K562 (cell line): ENCODE measurements around the gene PRKACA. TPM values are rescaled to one million over a fixed set of nuclear protein-coding genes. Genes with fewer than 3 reads are reported as not detected.

Experiments used
- FOXK2 ChIP-seq, 2 experiments: fragments of 450-650 bp; IDR thresholded peaks in 1 of 2; conservative IDR thresholded peaks in 1 of 2; 2 replicates each; pipeline ENCODE4 v1.6.1; 2016; ENCODE audit warnings: low read depth in 2 of 2, mild to moderate bottlenecking in 1 of 2
- RB1 ChIP-seq: fragments of 450-650 bp; IDR thresholded peaks from 2 replicates; pipeline ENCODE4 v1.6.1; 2017; ENCODE audit warnings: low read depth, mild to moderate bottlenecking
- ZBTB7A ChIP-seq: IDR thresholded peaks from 2 replicates; pipeline ENCODE4 v1.6.1; 2011; ENCODE audit warnings: low read depth, mild to moderate bottlenecking, low read length, moderate library complexity, borderline replicate concordance; ENCODE audit not compliant: control insufficient read depth
- ZNF609 ChIP-seq: sonication (generic); formaldehyde crosslinking; IDR thresholded peaks from 2 replicates; pipeline ENCODE4 v1.8.1; 2023; ENCODE audit warnings: missing genetic modification reagents, mild to moderate bottlenecking, borderline replicate concordance
- polyA plus RNA-seq, 8 experiments: library from polyadenylated mRNA; depleted of rRNA in 4 of 8; stranded (reverse) in 5 of 8; unstranded in 3 of 8; fragments of >200 nt; fragmentation: Nextera tagmentation in 2 of 8; fragmentation: Illumina TruSeq in 1 of 8; extraction: Ambion mirVana in 2 of 8; extraction: Trizol in 1 of 8; gene quantifications; 2 replicates each; pipeline versions ENCODE4 v1.2.1 to v1.2.3, GENCODE V29; 2011 to 2014; ENCODE audit warnings: inconsistent platforms in 1 of 8, missing spikeins in 1 of 8
- total RNA-seq, 7 experiments: library from RNA; depleted of rRNA in 6 of 7; stranded (reverse); fragments of >200 nt in 6 of 7; fragmentation: Illumina TruSeq in 2 of 7; extraction: Trizol in 2 of 7; gene quantifications; 2 replicates each; pipeline versions ENCODE4 v1.2.1 to v1.2.3, GENCODE V29; 2011 to 2021; ENCODE audit warnings: low replicate concordance in 1 of 7
- TF ChIP-seq, protein P1 (sequence below): fragments of 450-650 bp; IDR thresholded peaks from 2 replicates; pipeline ENCODE4 v1.6.1; 2018; ENCODE audit not compliant: partially characterized antibody
- TF ChIP-seq, protein P2 (sequence below): fragments of 250-450 bp; sonication (Bioruptor Pico); IDR thresholded peaks from 2 replicates; pipeline ENCODE4 v1.5.0; 2022; ENCODE audit warnings: mild to moderate bottlenecking

Gene PRKACA
- total and polyA plus RNA-seq, 9 of the 15 experiments (the other 6 are each of a cell fraction or from before 2014, with no cell fraction given), result 1.2 to 63.1 (median 13.0) TPM

GRCh38 chr19:14061081-14061749, 56.3 kb downstream of the PRKACA start (continued):
- TF ChIP-seq, protein P1, sequence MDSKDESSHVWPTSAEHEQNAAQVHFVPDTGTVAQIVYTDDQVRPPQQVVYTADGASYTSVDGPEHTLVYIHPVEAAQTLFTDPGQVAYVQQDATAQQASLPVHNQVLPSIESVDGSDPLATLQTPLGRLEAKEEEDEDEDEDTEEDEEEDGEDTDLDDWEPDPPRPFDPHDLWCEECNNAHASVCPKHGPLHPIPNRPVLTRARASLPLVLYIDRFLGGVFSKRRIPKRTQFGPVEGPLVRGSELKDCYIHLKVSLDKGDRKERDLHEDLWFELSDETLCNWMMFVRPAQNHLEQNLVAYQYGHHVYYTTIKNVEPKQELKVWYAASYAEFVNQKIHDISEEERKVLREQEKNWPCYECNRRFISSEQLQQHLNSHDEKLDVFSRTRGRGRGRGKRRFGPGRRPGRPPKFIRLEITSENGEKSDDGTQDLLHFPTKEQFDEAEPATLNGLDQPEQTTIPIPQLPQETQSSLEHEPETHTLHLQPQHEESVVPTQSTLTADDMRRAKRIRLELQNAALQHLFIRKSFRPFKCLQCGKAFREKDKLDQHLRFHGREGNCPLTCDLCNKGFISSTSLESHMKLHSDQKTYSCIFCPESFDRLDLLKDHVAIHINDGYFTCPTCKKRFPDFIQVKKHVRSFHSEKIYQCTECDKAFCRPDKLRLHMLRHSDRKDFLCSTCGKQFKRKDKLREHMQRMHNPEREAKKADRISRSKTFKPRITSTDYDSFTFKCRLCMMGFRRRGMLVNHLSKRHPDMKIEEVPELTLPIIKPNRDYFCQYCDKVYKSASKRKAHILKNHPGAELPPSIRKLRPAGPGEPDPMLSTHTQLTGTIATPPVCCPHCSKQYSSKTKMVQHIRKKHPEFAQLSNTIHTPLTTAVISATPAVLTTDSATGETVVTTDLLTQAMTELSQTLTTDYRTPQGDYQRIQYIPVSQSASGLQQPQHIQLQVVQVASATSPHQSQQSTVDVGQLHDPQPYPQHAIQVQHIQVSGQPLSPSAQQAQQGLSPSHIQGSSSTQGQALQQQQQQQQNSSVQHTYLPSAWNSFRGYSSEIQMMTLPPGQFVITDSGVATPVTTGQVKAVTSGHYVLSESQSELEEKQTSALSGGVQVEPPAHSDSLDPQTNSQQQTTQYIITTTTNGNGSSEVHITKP, result peak; percentile 96
- TF ChIP-seq FOXK2 (conservative IDR thresholded peaks at IDR 0.05 in 1 of 2, IDR thresholded peaks at IDR 0.05 in 1 of 2; ENCODE audit: low read depth in 2 of 2) (peak in 1 of 2 experiments; percentile 35; a peak in 1 of 4 replicates), ZBTB7A (peak; percentile 26; the same call in 1 of the 2 replicates), RB1 (no peak), ZNF609 (CRISPR knock-in tag) (no peak)
- TF ChIP-seq, protein P2, sequence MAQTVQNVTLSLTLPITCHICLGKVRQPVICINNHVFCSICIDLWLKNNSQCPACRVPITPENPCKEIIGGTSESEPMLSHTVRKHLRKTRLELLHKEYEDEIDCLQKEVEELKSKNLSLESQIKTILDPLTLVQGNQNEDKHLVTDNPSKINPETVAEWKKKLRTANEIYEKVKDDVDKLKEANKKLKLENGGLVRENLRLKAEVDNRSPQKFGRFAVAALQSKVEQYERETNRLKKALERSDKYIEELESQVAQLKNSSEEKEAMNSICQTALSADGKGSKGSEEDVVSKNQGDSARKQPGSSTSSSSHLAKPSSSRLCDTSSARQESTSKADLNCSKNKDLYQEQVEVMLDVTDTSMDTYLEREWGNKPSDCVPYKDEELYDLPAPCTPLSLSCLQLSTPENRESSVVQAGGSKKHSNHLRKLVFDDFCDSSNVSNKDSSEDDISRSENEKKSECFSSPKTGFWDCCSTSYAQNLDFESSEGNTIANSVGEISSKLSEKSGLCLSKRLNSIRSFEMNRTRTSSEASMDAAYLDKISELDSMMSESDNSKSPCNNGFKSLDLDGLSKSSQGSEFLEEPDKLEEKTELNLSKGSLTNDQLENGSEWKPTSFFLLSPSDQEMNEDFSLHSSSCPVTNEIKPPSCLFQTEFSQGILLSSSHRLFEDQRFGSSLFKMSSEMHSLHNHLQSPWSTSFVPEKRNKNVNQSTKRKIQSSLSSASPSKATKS, result no peak
